Ectodermal cell (in vitro differentiated cells): ENCODE results near the gene SAFB.
"Not testable (repeated sequence)": the region's sequence is repeated elsewhere in the genome, so short reads cannot be mapped to it uniquely, and the experiment has no call there.

Experiments used
- H3K27ac ChIP-seq: 2 replicates; pipeline ENCODE4 v1.7.0; 2013; ENCODE audit warnings: mild to moderate bottlenecking, low read depth, low read length; ENCODE audit not compliant: insufficient read depth, poor library complexity, severe bottlenecking
- H3K27me3 ChIP-seq: 2 replicates; pipeline ENCODE4 v1.7.0; 2013; ENCODE audit warnings: mild to moderate bottlenecking, low read length; ENCODE audit not compliant: insufficient read depth, control insufficient read depth, poor library complexity, severe bottlenecking
- H3K36me3 ChIP-seq: one replicate; pipeline ENCODE4 v1.7.0; 2013; ENCODE audit warnings: low read length; ENCODE audit not compliant: control insufficient read depth, insufficient read depth
- H3K4me1 ChIP-seq: one replicate; pipeline ENCODE4 v1.7.0; 2013; ENCODE audit warnings: low read length; ENCODE audit not compliant: control insufficient read depth, insufficient read depth
- H3K4me3 ChIP-seq: 2 replicates; pipeline ENCODE4 v1.7.0; 2013; ENCODE audit warnings: low read depth, low read length, control low read depth; ENCODE audit not compliant: insufficient read depth
- H3K9me3 ChIP-seq: 2 replicates; pipeline ENCODE4 v1.7.0; 2013; ENCODE audit warnings: mild to moderate bottlenecking, low read length, moderate library complexity; ENCODE audit not compliant: control insufficient read depth
- WGBS, 2 experiments: methylation state at CpG; one replicate each; pipeline ENCODE4 v1.1.7; 2013; ENCODE audit warnings: missing lambda C conversion rate in 2 of 2; 5-methylcytosine and 5-hydroxymethylcytosine counted together

The SAFB gene

DNA sequence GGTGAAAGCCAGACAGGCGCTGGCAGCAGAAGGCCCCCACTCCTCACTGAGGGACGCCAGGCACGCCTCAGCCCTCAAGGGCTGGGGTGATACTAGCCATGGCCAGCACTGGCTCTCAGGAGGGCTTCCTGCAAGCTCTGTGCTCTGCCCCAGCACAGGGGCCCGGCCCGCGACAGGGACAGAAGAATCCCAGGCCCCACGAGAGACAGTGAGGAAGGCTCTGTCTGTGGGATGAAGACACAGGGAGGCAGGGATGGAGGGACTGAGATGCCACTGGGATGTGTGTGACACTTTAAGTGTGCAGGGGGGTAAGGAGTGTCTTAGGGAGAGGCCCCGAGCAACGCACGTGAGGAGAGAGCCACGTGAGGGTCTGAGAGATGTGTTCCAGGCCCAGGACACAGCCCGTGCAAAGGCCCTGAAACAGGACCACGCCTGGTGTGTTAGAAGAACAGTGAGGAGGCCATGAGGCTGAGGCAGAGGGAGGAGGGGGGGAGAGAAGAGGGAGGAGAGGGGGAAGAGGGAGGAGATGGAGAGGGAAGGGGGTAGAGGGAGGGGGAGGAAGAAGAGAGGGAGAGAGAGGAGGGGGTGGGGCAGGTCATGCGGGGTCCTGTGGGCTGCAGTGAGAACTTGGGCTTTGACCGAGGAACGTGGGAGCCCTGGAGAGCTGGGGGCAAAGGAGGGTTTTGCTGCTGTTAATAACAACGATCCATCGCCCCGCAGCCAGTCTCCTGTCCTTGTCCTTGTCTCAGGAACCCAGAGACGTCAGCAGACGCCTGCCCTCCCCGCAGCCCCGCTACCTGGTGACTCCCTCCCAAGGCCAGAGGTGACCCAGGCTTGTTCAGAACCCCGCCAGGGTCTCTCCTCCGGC is 74.4 kb downstream of the SAFB start:
- Histone ChIP-seq H3K27ac (no peak overlapping the region), H3K27me3 (no peaks in the 10 kb centered on the region), H3K4me1 (no peaks in the 10 kb centered on the region), H3K36me3 (peaks cover 38% of the 10 kb centered on the region), H3K4me3 (no peak overlapping the region), H3K9me3 (no peaks in the 10 kb centered on the region)
- WGBS, 2 experiments: 90 to 91% methylated on average over 25 of the region's 25 CpGs

GRCh38 chr19:5697890-5698634 is 75.2 kb downstream of the SAFB start:
- no peak overlapping the region for H3K4me3 ChIP-seq
- no peaks in the 10 kb centered on the region for H3K4me1 ChIP-seq
- no peaks in the 10 kb centered on the region for H3K9me3 ChIP-seq
- H3K27ac ChIP-seq: no peak overlapping the region
- 92 to 93% methylated on average over 30 of the region's 30 CpGs for WGBS, 2 experiments
- no peaks in the 10 kb centered on the region for H3K27me3 ChIP-seq
- H3K36me3 ChIP-seq: peaks cover 30% of the 10 kb centered on the region

- Histone ChIP-seq H3K36me3 (peaks cover 25% of the 10 kb centered on the region), H3K9me3 (no peaks in the 10 kb centered on the region), H3K27me3 (no peaks in the 10 kb centered on the region), H3K4me1 (no peaks in the 10 kb centered on the region), H3K27ac (no peak overlapping the region), H3K4me3 (no peak overlapping the region)
- 96% methylated on average over 38 of the region's 38 CpGs for WGBS, 2 experiments
Measured at GRCh38 chr19:5698635-5699422, 75.9 kb downstream of the SAFB start.

DNA sequence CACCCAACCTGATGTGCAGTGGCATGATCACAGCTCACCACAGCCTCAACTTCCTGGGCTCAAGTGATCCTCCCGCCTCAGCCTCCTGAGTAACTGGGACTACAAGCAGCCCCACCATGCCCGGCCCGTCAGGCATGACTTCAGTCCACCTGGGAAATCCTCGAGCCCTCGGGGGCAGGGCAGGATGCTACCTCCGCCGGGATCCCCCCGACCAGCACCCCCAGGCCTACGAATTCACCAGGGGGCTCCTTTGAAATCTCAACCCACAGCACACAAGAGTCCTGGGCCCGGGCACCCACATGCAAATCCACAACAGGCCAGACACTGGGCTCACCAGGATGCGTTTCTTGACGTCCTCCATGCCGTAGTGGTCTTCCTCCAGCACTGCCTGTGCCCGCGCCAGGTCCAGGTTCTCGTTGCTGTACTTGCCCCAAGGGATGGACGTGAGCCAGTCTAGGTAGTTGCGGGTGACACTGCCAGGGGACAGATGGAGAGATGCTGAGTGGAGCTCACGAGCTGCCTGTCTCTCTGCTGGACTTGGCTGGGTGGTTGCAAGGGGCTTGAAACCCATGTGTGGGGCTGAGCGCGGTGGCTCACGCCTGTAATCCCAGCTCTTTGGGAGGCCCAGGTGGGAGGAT is 77.7 kb downstream of the SAFB start:
- 96 to 97% methylated on average over 22 of the region's 22 CpGs for WGBS, 2 experiments
- H3K9me3 ChIP-seq: no peaks in the 10 kb centered on the region
- no peaks in the 10 kb centered on the region for H3K4me1 ChIP-seq
- H3K4me3 ChIP-seq: no peak overlapping the region
- no peak overlapping the region for H3K27ac ChIP-seq
- no peaks in the 10 kb centered on the region for H3K27me3 ChIP-seq
- peaks cover 35% of the 10 kb centered on the region for H3K36me3 ChIP-seq

GRCh38 chr19:5702053-5702410 is 79.1 kb downstream of the SAFB start:
- H3K4me1 ChIP-seq, H3K27ac ChIP-seq, H3K9me3 ChIP-seq, H3K27me3 ChIP-seq, H3K4me3 ChIP-seq: not testable (repeated sequence)
- peaks cover 38% of the 10 kb centered on the region for H3K36me3 ChIP-seq
- 95 to 99% methylated on average over 17 to 28 of the region's 28 CpGs for WGBS, 2 experiments

DNA sequence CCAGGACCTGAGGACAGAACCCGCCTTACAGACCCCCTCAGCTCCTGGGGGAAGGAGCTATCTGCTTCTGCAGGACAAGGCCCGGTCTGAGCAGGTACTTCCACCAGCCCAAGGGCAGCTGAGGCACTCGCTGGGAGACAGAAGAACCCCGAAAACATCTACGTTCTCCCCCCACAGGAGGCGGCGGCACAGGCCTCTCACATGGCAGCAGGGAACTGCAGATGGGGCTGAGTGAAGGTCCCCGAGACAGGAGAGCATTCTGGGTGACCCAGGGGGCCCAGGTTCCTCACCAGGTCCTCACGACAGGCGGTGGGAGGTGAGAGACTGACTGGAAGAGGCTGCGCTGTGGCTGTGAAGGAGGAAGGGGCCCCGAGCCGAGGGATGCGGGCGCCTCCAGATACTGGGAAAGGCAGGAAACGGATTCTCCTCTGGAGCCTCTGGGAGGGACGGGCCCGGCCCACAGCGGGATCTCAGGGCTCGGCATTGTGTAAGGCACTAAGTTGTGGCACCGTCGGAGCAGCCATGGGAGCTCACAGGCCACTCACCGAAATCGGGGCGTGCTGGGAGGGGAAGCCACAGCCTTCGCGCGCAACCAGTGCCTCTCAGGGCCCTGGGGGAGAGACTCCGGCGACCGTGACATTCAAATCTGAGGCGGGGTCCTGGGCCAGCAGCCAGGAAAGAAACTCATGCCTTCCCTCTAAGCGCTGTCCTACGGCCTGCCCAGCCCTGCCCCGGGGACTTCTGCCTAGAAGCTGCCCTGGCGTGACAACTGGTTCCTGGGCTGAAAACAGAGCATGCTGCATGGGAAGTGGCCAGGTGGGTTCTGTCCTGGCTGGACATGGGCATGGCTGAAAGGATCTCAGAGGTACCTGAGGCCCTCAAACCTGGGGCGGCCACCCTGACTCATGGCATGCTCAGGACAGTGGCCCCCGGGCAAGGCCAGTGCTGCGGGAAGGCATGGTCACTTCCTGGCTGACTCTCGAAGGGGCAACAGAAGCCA is 81.2 kb downstream of the SAFB start:
- Histone ChIP-seq H3K36me3 (peaks cover 48% of the 10 kb centered on the region), H3K27ac (no peak overlapping the region), H3K9me3 (no peaks in the 10 kb centered on the region), H3K4me3 (no peak overlapping the region), H3K4me1 (no peaks in the 10 kb centered on the region), H3K27me3 (no peaks in the 10 kb centered on the region)
- WGBS, 2 experiments: 95 to 96% methylated on average over 40 of the region's 40 CpGs

GRCh38 chr19:5705552-5705951 is 82.7 kb downstream of the SAFB start:
- Histone ChIP-seq H3K4me3 (no peak overlapping the region), H3K36me3 (peaks cover 51% of the 10 kb centered on the region)
- 93 to 94% methylated on average over 16 of the region's 16 CpGs for WGBS, 2 experiments

GRCh38 chr19:5706876-5707573 is 84.1 kb downstream of the SAFB start:
- no peak overlapping the region for H3K4me3 ChIP-seq
- H3K27ac ChIP-seq: no peak overlapping the region
- H3K9me3 ChIP-seq: no peaks in the 10 kb centered on the region
- 96 to 97% methylated on average over 35 of the region's 35 CpGs for WGBS, 2 experiments
- no peaks in the 10 kb centered on the region for H3K27me3 ChIP-seq
- peaks cover 57% of the 10 kb centered on the region for H3K36me3 ChIP-seq
- no peaks in the 10 kb centered on the region for H3K4me1 ChIP-seq

More at GRCh38 chr19:5705552-5705951, 82.7 kb downstream of the SAFB start:
- Histone ChIP-seq H3K27ac (no peak overlapping the region), H3K27me3 (no peaks in the 10 kb centered on the region), H3K4me1 (no peaks in the 10 kb centered on the region), H3K9me3 (no peaks in the 10 kb centered on the region)
